Astrocyte of the spinal cord (primary cell): ENCODE measurements around the gene KAT7.

Experiments
- DNase-seq: peaks from one replicate; pipeline ENCODE4 v3.0.0; 2011; ENCODE audit warnings: low read depth, low spot score
- H3K4me3 ChIP-seq: 2 replicates; pipeline ENCODE4 v1.5.1; 2011; ENCODE audit warnings: low read depth, mild to moderate bottlenecking, low read length, moderate library complexity
- in situ Hi-C: cut with HindIII; loops from 2 replicates; pipeline ENCODE4 v1.10.0; 2017; ENCODE audit warnings: low sequenced_read_pairs
- TF ChIP-seq, protein P1 (sequence below): IDR thresholded peaks from 2 replicates; pipeline ENCODE4 v1.5.1; 2012; ENCODE audit warnings: low read depth, mild to moderate bottlenecking, low read length, inconsistent platforms

KAT7 gene

DNA sequence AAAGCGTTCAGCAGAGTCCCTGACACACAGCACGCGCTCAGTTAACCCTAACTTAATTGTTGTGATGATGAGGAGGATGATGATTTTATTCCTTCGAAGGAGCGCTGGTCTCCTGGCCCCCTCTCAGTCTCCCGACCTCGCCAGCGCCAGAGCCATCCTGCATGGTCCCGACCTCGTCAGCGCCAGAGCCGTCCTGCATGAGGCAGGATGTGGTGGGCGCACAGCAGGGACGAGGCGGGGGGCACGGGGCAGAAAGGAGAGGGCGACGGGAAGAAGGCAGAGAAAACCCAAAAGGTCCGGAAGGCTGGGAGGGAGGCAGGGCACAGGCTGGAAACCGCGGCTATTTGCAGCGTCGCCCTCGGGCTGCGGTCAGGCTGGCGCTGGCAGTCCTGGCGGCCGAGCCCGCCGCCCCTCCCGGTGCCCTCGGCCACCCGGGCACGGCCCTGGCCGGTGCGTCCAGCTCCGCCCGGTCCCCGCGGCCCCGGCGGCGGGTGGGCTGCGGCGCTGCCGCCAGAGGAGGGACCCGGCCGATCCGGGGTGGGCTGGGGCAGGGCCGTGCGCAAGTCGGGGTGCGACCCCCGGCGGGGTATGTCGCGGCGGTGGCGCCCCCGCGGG lies 62.4 kb downstream of the KAT7 start:
- no peak for DNase-seq

DNA sequence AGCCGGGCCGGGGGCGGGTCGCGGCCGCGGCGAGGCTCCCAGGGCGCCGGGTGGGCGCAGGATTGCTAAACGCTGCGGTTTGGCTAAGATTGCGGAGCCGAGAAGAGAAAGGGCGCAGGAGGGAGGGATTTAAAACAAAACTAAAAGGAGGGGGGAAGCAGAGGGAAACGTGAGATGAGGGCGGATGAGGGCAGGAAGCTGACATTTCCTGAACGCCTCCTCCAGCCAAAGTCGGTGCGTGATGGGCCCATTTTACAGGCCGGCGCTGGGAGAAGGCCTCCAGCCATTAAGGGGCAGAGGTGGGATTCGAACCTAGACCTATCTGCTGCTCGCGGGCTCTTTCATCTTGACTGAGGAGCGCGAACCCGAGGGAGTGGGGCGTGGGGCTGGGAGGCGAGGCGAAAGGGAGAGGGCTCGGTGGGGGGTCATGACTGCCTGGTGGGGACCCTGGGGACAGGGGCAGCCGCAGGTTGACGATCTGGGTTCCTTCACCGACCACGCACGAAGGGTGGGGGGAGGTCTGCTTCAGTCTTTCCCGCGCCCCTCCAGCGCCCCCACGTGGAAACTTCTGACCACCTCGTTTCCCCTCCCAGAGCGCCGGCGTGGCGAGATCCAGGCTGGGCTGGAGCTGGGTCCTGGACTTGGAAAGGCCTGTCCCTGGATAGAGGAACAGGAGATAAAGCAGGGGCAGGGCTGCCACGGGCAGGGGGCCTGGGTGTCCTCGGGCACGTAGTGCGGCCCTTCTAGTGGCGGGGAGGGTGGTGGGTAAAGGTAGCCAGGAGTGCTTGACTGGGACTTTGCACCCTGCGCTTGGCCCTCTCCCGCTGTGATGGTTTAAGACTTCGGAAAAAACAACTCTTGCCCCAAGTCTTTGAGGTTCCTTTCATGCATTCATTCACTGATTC lies 63.2 kb downstream of the KAT7 start:
- in situ Hi-C loops = no loop called here
- TF ChIP-seq, protein P1, sequence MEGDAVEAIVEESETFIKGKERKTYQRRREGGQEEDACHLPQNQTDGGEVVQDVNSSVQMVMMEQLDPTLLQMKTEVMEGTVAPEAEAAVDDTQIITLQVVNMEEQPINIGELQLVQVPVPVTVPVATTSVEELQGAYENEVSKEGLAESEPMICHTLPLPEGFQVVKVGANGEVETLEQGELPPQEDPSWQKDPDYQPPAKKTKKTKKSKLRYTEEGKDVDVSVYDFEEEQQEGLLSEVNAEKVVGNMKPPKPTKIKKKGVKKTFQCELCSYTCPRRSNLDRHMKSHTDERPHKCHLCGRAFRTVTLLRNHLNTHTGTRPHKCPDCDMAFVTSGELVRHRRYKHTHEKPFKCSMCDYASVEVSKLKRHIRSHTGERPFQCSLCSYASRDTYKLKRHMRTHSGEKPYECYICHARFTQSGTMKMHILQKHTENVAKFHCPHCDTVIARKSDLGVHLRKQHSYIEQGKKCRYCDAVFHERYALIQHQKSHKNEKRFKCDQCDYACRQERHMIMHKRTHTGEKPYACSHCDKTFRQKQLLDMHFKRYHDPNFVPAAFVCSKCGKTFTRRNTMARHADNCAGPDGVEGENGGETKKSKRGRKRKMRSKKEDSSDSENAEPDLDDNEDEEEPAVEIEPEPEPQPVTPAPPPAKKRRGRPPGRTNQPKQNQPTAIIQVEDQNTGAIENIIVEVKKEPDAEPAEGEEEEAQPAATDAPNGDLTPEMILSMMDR = peak; percentile 80
- peak overlapping the region; percentile 51 for H3K4me3 ChIP-seq
- peak; percentile 54 for DNase-seq

More for the DNA sequence above, 62.4 kb downstream of the KAT7 start:
- peak overlapping the region; percentile 51 for H3K4me3 ChIP-seq
- TF ChIP-seq, protein P1 = no peak
- in situ Hi-C loops = no loop called here

DNA sequence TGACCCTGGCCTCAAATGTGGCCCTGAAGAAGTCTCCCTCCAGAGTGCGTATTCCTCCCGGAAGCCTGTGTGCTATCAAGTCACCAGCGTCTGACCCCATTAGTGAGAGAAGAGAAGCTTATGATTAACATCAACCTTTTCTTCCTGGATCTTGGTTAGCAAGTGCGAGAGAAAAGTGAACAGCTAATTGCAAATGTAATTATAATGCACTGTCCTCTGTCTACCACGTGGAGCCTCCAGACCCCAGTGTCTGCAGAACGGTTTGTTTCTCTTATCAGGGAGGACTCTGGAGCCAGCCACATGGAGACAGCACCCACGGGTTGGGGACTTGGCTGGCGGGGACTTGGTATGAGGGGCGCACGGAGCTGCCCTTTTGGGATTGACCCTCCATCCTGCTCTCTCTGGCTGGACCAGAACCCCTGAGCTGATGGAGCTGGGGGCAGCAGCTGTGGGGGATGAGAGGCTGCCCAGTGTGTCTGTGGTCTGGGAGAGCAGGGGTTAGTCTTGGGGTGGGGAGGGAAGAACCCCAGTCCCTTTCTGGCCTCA lies 65.1 kb downstream of the KAT7 start:
- H3K4me3 ChIP-seq = no peak overlapping the region
- in situ Hi-C loops = no loop called here
- DNase-seq = no peak
- TF ChIP-seq, protein P1 = no peak

DNA sequence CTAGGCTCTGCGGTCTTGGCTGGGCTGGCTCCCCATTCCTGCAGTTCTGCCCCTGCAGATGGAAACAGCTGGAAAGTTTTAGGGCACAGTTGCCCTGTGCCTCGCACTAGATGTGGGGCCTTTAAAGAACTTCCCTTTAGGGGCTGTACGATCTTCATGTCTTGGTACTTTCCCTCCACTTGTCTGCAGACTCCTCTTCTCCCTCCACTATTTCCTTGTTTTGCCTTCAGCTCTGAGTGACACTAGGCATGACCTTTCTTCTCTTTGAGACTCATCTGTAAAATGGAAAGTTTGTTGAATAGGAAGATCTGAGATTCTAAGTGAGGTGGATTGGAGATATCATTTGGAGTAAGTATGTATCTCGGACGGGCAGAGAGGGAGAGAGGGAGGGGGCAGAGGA lies 65.6 kb downstream of the KAT7 start:
- in situ Hi-C loops = no loop called here
- H3K4me3 ChIP-seq = no peak overlapping the region
- TF ChIP-seq, protein P1 = no peak
- DNase-seq = no peak

DNA sequence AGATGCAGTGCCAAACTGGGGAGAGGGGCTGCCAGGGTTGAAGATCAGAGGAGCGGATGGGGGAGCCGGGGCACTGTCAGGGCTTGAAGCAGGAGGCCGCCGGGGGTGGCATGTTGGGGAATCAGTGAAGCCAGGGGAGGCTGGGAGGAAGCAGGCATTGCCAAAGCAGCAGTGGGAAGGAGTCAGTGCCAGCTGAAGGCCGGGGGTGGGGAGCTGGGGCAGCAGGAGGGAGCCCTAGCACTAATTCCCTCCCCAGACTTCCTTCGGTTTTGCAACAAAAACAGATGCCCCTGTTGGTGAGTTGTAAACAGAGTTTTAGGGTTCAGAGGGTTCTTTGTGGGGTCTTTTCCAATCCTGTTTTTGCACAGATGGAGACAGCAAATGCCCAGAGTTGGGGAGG lies 70.3 kb downstream of the KAT7 start:
- in situ Hi-C loops = no loop called here
- H3K4me3 ChIP-seq = no peak overlapping the region
- DNase-seq = no peak
- TF ChIP-seq, protein P1 = no peak

DNA sequence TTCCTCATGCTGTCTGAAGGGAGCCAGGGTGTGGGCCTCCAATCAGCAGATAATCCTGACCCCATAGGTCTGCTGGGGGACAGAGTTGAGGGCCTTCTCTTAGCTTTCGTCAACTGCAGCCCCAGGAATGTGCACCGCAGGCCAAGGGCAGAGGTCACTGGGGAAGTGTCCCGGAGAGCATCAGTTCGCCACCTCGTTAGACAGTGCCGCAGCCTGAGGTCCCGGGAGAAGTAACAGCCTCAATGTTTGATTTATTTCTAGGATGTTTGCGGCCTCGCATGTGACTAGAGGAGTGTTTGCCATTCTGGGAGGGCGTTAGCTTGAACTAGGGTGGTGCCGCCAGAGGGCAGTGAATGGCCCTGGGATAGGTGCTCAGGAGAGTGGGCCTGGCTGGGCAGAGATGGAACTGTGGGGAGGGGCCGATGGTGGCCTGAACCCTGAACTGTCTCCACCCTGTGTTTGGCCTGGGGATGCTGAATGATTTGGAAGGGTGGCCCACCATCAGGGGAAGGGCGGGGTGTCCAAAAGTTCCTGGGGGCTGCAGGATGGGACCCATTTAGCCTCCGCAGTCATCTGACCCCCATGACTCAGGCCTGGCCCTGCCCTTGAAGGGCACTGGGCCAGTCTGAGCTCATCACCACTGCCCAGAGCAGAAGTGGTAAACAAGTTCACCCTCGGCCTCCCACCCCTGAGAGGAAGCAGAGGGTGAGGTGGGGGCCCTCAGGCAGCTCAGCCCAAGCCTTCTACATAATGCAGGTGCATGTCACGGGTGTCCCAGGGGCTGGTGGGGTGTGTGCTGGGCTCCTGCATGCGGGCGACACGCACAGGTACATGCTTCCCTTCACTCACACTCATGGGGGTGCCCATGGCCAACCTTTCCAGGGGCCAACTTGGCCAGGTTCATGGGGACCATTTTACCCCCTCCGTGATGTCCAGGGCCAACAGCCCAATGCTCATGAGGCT lies 71.8 kb downstream of the KAT7 start:
- TF ChIP-seq, protein P1 = peak; percentile 1
- in situ Hi-C loops = no loop called here
- H3K4me3 ChIP-seq = no peak overlapping the region
- DNase-seq = no peak
